Endothelial cell of umbilical vein (primary cell): ENCODE results near the gene FARP1. TPM values are rescaled to one million over a fixed set of nuclear protein-coding genes. Genes with fewer than 3 reads are reported as not detected.

Experiments
- BruUV-seq: library from RNA; stranded (reverse); fragments of 400-500 nt; replicated peaks from 2 replicates; lab custom pipeline; 2021; lab: Mats Ljungman, UMichigan
- CTCF ChIA-PET: fragments of 300-600, 350-600 bp; sonication (Branson Sonifier 250); formaldehyde crosslinking; loops from one replicate; lab custom pipeline; 2021; ENCODE audit warnings: antibody characterized with exemption, inconsistent platforms; lab: Charles Lee
- POLR2A ChIA-PET: fragments of 300-600, 350-600 bp; sonication (Branson Sonifier 250); formaldehyde crosslinking; loops from one replicate; lab custom pipeline; 2021; ENCODE audit warnings: antibody characterized with exemption, inconsistent platforms; lab: Charles Lee
- DNase-seq: peaks from one replicate; pipeline ENCODE4 v3.0.0-alpha.2; 2011; ENCODE audit warnings: low read depth, low spot score
- FAIRE-seq: peaks from 2 replicates; lab custom pipeline; 2011; peaks lifted over from hg19 to GRCh38; lab: Jason Lieb, UNC
- H2AFZ ChIP-seq: 2 replicates; pipeline ENCODE4 v1.6.0; 2012; ENCODE audit warnings: low read depth, low read length, control low read depth, inconsistent platforms
- H3K27ac ChIP-seq: 2 replicates; pipeline ENCODE4 v1.5.1; 2011; ENCODE audit warnings: low read depth, mild to moderate bottlenecking, control low read depth, low read length, moderate library complexity; ENCODE audit not compliant: insufficient read depth
- H3K27me3 ChIP-seq, 2 experiments: 2 replicates each; pipeline versions ENCODE4 v1.6.0 to v1.6.1; 2011; ENCODE audit warnings: low read length in 2 of 2, mixed read lengths in 1 of 2; ENCODE audit not compliant: control insufficient read depth in 2 of 2, insufficient read depth in 2 of 2
- H3K36me3 ChIP-seq, 2 experiments: 2 replicates in 1 of 2; 3 replicates in 1 of 2; pipeline ENCODE4 v1.5.1; 2011; ENCODE audit warnings: low read length in 2 of 2, mild to moderate bottlenecking in 1 of 2, moderate library complexity in 1 of 2; ENCODE audit not compliant: control insufficient read depth in 2 of 2, insufficient read depth in 2 of 2; ENCODE audit errors: extremely low read depth in 1 of 2
- H3K4me1 ChIP-seq: 3 replicates; pipeline ENCODE4 v1.5.1; 2011; ENCODE audit warnings: mild to moderate bottlenecking, low read length; ENCODE audit not compliant: control insufficient read depth, insufficient read depth; ENCODE audit errors: extremely low read depth
- H3K4me2 ChIP-seq: 2 replicates; pipeline ENCODE4 v1.6.1; 2011; ENCODE audit warnings: low read length, control low read depth, mixed read lengths; ENCODE audit not compliant: insufficient read depth
- H3K4me3 ChIP-seq, 3 experiments: fragments of 200-600 bp in 1 of 3; sonication (generic), shearing (Covaris generic) in 1 of 3; replicated peaks in 1 of 3; 2 replicates each; pipeline ENCODE4 v1.5.1; 2011 to 2016; ENCODE audit warnings: control low read depth in 3 of 3, low read length in 3 of 3, mild to moderate bottlenecking in 2 of 3, inconsistent platforms in 1 of 3, low read depth in 1 of 3, moderate library complexity in 1 of 3; ENCODE audit not compliant: insufficient read depth in 1 of 3
- H3K79me2 ChIP-seq: 2 replicates; pipeline ENCODE4 v1.6.0; 2012; ENCODE audit warnings: low read length, inconsistent platforms; ENCODE audit not compliant: control insufficient read depth, insufficient read depth
- H3K9ac ChIP-seq: replicated peaks from 2 replicates; pipeline ENCODE3; 2011; ENCODE audit warnings: low read length, control low read depth; ENCODE audit not compliant: insufficient read depth; ENCODE audit errors: extremely low read depth
- H3K9me1 ChIP-seq: replicated peaks from 3 replicates; pipeline ENCODE4 v1.6.0; 2011; ENCODE audit warnings: mild to moderate bottlenecking, low read length; ENCODE audit not compliant: control insufficient read depth, insufficient read depth; ENCODE audit errors: extremely low read depth
- H3K9me3 ChIP-seq: replicated peaks from 2 replicates; pipeline ENCODE4 v1.5.1; 2012; ENCODE audit warnings: low read length, inconsistent platforms; ENCODE audit not compliant: control insufficient read depth, insufficient read depth
- H4K20me1 ChIP-seq: replicated peaks from 2 replicates; pipeline ENCODE3; 2011; ENCODE audit warnings: mild to moderate bottlenecking, low read length; ENCODE audit not compliant: control insufficient read depth, insufficient read depth; ENCODE audit errors: extremely low read depth
- EZH2 ChIP-seq: IDR thresholded peaks from 2 replicates; pipeline ENCODE4 v1.6.1; 2012; ENCODE audit warnings: borderline replicate concordance, low read depth, mild to moderate bottlenecking, moderate library complexity, low read length, inconsistent platforms; ENCODE audit not compliant: severe bottlenecking
- FOS ChIP-seq: IDR thresholded peaks from 2 replicates; pipeline ENCODE4 v1.6.1; 2011; ENCODE audit warnings: mild to moderate bottlenecking, low read length, moderate library complexity, borderline replicate concordance; ENCODE audit not compliant: insufficient read depth
- GATA2 ChIP-seq: IDR thresholded peaks from 2 replicates; pipeline ENCODE4 v1.7.0; 2011; ENCODE audit warnings: low read depth, mild to moderate bottlenecking, moderate library complexity, mixed read lengths, low read length; ENCODE audit not compliant: insufficient read length, insufficient read depth
- JUN ChIP-seq: IDR thresholded peaks from 2 replicates; pipeline ENCODE4 v1.6.1; 2011; ENCODE audit warnings: borderline replicate concordance, low read depth; ENCODE audit not compliant: insufficient read length, insufficient read depth
- MYC ChIP-seq: IDR thresholded peaks from one replicate; pipeline ENCODE4 v1.6.1; 2011; ENCODE audit warnings: mild to moderate bottlenecking, low read depth, low read length
- POLR2A ChIP-seq: IDR thresholded peaks from 2 replicates; pipeline ENCODE4 v1.6.1; 2012; ENCODE audit warnings: low read depth, mild to moderate bottlenecking, control low read depth, low read length
- POLR2AphosphoS5 ChIP-seq: IDR thresholded peaks from 2 replicates; pipeline ENCODE4 v1.6.1; 2012; ENCODE audit warnings: low read depth, mild to moderate bottlenecking, control low read depth, low read length, moderate library complexity; ENCODE audit not compliant: insufficient read depth
- dilution Hi-C: fragments of 300-500 bp; cut with MboI; formaldehyde crosslinking; loops from one replicate; pipeline ENCODE4 v1.15.0; 2019; ENCODE audit warnings: low sequenced_read_pairs; ENCODE audit not compliant: extremely low pct_ligation_motif_present
- intact Hi-C: fragments of 100-400 bp; cut with micrococcal nuclease; formaldehyde crosslinking; loops from one replicate; pipeline ENCODE4 v1.10.0; 2022
- polyA plus RNA-seq, 4 experiments: library from polyadenylated mRNA; depleted of rRNA in 3 of 4; stranded (reverse) in 3 of 4; unstranded in 1 of 4; fragments of >200 nt; gene quantifications; 2 replicates each; pipeline versions ENCODE4 v1.2.1 to v1.2.3, GENCODE V29; 2011 to 2012; ENCODE audit warnings: missing spikeins in 1 of 4
- total RNA-seq: library from RNA; stranded (reverse); gene quantifications from 2 replicates; pipeline ENCODE4 v1.2.3, GENCODE V29; 2021
- TF ChIP-seq, protein P1 (sequence below): IDR thresholded peaks from 2 replicates; pipeline ENCODE4 v1.6.1; 2011; ENCODE audit not compliant: insufficient read depth, insufficient read length
- TF ChIP-seq, protein P2 (sequence below), 2 donors: IDR thresholded peaks; 1 replicate in 1 of 2; 2 replicates in 1 of 2; pipeline ENCODE4 v1.5.1; 2011; ENCODE audit warnings: low read length in 2 of 2, mild to moderate bottlenecking in 2 of 2, moderate library complexity in 2 of 2, control low read depth in 1 of 2, inconsistent platforms in 1 of 2, low read depth in 1 of 2; ENCODE audit not compliant: insufficient read depth in 1 of 2; ENCODE audit errors: extremely low read depth in 1 of 2

FARP1 gene
- total and polyA plus RNA-seq, 2 donors (not counting 3 experiments of a cell fraction or from before 2014, with no cell fraction given), result 19.0 to 77.7 TPM

DNA sequence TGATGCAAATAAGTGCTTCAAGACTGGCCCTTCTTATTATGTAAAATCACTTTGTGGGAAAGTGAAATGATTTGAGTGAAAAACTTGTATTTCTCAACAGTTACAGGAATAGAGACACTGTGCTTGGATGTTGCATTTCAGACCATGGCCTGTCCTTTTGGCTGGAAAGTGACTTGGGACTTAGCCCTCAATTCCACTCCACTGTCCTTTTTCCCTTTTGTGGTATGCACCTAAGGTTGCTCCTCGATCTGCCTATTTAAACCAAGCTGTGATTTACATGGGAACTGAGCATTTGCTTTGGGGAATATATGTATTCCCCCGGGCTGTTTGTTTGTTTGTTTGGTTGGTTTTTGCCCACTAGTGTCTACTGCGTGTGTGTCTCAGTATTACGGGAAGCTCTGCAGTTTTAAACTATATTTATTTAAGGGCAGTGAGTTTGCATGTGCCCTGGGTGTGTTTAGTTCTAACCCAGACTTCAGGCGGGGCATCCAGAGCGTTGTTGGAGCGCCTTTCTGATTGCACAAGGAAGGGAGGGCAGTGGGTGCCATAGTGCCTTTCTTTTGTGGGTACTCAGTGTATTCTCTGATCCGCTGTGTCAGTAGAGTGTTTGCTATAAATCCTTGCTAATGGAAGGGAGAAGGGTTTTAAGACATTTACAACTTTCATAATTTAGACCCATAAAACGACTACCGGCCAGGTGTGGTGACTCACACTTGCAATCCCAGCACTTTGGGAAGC lies 52.3 kb downstream of the FARP1 start:
- Histone ChIP-seq H3K36me3 (no peaks in the 10 kb centered on the region), H3K27me3 (no peaks in the 10 kb centered on the region), H3K79me2 (peaks cover 4% of the 10 kb centered on the region), H4K20me1 (no peaks in the 10 kb centered on the region), H3K4me3 (no peak overlapping the region), H3K9me3 (no peaks in the 10 kb centered on the region), H3K27ac (no peak overlapping the region), H3K9ac (no peak overlapping the region), H3K4me1 (no peaks in the 10 kb centered on the region), H3K9me1 (no peaks in the 10 kb centered on the region), H2AFZ (no peak overlapping the region), H3K4me2 (no peak overlapping the region)
- intact Hi-C loops, result no loop called here
- dilution Hi-C loops, result no loop called here
- ChIA-PET POLR2A (no interaction called here), CTCF (interaction anchor here (1.0 kb wide), 1 partner anchor 22 kb away, joined by 3 read pairs; no protein-coding TSS in a partner anchor)
- TF ChIP-seq, protein P1, sequence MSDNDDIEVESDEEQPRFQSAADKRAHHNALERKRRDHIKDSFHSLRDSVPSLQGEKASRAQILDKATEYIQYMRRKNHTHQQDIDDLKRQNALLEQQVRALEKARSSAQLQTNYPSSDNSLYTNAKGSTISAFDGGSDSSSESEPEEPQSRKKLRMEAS, result no peak
- TF ChIP-seq POLR2AphosphoS5 (no peak), FOS (no peak), EZH2 (no peak), MYC (no peak), JUN (no peak), POLR2A (no peak), GATA2 (no peak)
- TF ChIP-seq, protein P2, sequence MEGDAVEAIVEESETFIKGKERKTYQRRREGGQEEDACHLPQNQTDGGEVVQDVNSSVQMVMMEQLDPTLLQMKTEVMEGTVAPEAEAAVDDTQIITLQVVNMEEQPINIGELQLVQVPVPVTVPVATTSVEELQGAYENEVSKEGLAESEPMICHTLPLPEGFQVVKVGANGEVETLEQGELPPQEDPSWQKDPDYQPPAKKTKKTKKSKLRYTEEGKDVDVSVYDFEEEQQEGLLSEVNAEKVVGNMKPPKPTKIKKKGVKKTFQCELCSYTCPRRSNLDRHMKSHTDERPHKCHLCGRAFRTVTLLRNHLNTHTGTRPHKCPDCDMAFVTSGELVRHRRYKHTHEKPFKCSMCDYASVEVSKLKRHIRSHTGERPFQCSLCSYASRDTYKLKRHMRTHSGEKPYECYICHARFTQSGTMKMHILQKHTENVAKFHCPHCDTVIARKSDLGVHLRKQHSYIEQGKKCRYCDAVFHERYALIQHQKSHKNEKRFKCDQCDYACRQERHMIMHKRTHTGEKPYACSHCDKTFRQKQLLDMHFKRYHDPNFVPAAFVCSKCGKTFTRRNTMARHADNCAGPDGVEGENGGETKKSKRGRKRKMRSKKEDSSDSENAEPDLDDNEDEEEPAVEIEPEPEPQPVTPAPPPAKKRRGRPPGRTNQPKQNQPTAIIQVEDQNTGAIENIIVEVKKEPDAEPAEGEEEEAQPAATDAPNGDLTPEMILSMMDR (IDR thresholded peaks at IDR 0.05; ENCODE audit: extremely low read depth in 1 of 2, insufficient read depth in 1 of 2, low read depth in 1 of 2, low read length in 2 of 2), result no peak
- FAIRE-seq, result no peak
- no TSS peak for BruUV-seq
- DNase-seq, result no peak
